ENCODE data around the gene FN3KRP. TPM values are rescaled to one million over a fixed set of nuclear protein-coding genes. Genes with fewer than 3 reads are reported as not detected.

FN3KRP gene
- polyA plus RNA-seq, 1 of the 3 experiments (the other 2 are of a cell fraction): 68.2 TPM

GRCh38 chr17:82692268-82692667 is 24.2 kb upstream of the FN3KRP start:
- H3F3A ChIP-seq (replicated peaks; ENCODE audit: insufficient read depth): no peaks in the 10 kb centered on the region
- H3K27ac ChIP-seq (ENCODE audit: low read depth in 2 of 2, low read length in 1 of 2): no peak overlapping the region
- ChIA-PET CTCF (interaction anchor here (1.0 to 1.5 kb wide), 2 partner anchors 24 to 82 kb away, joined by 3 to 5 read pairs; no protein-coding TSS in a partner anchor), POLR2A (no interaction called here)
- 0 out of 2 replicates have a peak, but pooled peaks cover 4% of the 10 kb centered on the region for H3K79me2 ChIP-seq (ENCODE audit: insufficient read depth)
- H3K4me3 ChIP-seq (ENCODE audit: low read depth in 2 of 2, low read length in 1 of 2): no peak overlapping the region
- H3K27me3 ChIP-seq (ENCODE audit: insufficient read depth): no peaks in the 10 kb centered on the region
- TF ChIP-seq MAX (IDR thresholded peaks at IDR 0.05; ENCODE audit: low read depth) (no peak), NRF1 (IDR thresholded peaks at IDR 0.05; ENCODE audit: low read depth, low read length) (no peak), IRF3 (IDR thresholded peaks at IDR 0.05; ENCODE audit: low read depth, low read length) (no peak), PBX3 (IDR thresholded peaks at IDR 0.05) (no peak), GABPA (IDR thresholded peaks at IDR 0.05; ENCODE audit: low read depth) (no peak), MXI1 (IDR thresholded peaks at IDR 0.05; ENCODE audit: low read depth, low read length) (no peak), EZH2phosphoT487 (IDR thresholded peaks at IDR 0.05; ENCODE audit: borderline replicate concordance, low read depth) (no peak), SIN3A (IDR thresholded peaks at IDR 0.05; ENCODE audit: borderline replicate concordance, low read depth, low read length) (no peak), ZBTB33 (IDR thresholded peaks at IDR 0.05; ENCODE audit: borderline replicate concordance, low read depth) (no peak)
- TF ChIP-seq, protein P1, sequence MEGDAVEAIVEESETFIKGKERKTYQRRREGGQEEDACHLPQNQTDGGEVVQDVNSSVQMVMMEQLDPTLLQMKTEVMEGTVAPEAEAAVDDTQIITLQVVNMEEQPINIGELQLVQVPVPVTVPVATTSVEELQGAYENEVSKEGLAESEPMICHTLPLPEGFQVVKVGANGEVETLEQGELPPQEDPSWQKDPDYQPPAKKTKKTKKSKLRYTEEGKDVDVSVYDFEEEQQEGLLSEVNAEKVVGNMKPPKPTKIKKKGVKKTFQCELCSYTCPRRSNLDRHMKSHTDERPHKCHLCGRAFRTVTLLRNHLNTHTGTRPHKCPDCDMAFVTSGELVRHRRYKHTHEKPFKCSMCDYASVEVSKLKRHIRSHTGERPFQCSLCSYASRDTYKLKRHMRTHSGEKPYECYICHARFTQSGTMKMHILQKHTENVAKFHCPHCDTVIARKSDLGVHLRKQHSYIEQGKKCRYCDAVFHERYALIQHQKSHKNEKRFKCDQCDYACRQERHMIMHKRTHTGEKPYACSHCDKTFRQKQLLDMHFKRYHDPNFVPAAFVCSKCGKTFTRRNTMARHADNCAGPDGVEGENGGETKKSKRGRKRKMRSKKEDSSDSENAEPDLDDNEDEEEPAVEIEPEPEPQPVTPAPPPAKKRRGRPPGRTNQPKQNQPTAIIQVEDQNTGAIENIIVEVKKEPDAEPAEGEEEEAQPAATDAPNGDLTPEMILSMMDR (IDR thresholded peaks at IDR 0.05): no peak
- 92% methylated on average over 15 of the region's 16 CpGs for WGBS (ENCODE audit: low lambda C conversion rate)
- no peaks in the 10 kb centered on the region for H3K9me2 ChIP-seq
- no peak overlapping the region for H2AFZ ChIP-seq (ENCODE audit: low read depth)
- peaks cover 0 to 5% of the 10 kb centered on the region in 2 experiments; a peak in 1 of 4 replicates for H3K4me1 ChIP-seq (ENCODE audit: control insufficient read depth in 1 of 2, insufficient read depth in 2 of 2, low read depth in 1 of 2, low read length in 1 of 2)
- no peaks in the 10 kb centered on the region; the same call in 1 of the 2 replicates for H3K9me3 ChIP-seq
- no peak for DNase-seq
- no peak overlapping the region for H3K9ac ChIP-seq
- H4K20me1 ChIP-seq (ENCODE audit: insufficient read depth): no peaks in the 10 kb centered on the region
- no peak overlapping the region for H3K4me2 ChIP-seq
- peaks cover 0 to 8% of the 10 kb centered on the region in 2 experiments for H3K36me3 ChIP-seq (replicated peaks in 1 of 2; ENCODE audit: control insufficient read depth in 1 of 2, insufficient read depth in 2 of 2, low read length in 1 of 2)

Measured in SK-N-SH (cell line).